ENCODE measurements around the gene MGME1.

MGME1 gene

DNA sequence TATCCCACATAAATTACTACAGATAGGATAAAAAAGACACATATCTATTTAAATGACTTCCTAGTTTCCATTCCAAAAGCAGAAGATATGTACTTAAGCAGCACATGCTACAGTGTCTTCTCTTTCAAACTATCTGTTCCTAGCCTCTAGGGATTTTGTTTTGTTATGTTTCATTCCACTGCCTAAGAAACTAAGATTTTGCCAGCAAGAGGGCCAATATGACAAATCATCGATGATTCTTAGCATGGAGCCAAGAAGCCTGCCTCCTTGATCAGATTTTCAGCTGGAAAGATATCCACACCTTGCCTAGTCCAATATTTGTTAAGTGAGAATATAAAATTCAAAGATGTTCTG lies 7.3 kb upstream of the MGME1 start:
- DNase-seq, result no peak

DNA sequence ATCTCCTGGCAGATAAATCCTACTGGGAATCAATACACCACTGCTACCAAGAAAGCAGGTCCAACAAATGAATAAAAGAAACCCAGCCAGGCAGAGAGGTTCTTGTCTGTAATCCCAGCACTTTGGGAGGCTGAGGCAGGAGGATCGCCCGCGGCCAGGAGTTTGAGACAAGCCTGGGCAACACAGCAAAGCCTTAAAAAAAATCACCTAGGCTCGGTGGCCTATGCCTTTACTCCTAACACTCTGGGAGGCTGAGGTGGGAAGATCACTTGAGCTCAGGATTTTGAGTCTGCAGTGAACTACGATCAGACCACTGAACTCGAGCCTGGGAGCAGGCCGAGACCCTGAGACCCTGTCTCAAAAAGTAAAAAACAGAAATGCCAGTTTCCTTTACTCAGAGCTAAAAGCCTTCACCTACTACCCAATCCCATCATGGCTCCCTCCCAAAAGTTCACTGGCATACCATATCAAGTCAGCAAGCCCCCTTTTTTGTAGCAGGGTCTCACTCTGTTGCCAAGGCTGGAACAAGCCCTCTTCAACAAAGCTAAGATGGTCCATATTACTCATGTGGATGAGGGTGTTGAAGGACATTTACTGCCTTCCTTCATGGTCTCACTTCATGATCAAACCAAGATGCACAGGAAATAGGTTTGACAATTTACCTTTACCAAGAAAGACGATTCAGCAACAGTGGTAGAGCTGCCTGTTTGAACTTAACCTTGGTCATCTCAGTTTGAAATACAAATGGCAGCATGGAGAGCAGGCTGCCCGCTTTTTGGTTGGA lies 5.5 kb upstream of the MGME1 start:
- no peak for DNase-seq

DNA sequence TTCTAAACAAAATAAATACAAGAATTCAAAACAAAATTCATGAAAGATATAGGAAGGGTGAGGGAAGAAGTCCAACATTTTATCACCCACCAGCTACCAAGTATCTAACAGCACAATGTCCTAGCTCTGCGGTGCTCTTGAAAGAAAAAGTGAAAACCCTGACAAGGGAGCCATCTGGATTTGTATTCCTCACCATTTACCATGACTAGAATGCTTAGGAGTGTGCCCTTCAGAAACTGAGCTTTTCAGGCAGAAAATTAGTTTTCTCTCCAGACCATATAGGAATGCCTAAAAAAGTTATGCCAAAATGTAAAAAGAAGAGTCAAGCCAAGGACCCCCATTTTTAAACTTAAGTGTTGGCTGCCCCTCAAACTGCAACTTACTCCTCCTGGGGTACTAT lies 4.7 kb upstream of the MGME1 start:
- DNase-seq, result no peak

DNA sequence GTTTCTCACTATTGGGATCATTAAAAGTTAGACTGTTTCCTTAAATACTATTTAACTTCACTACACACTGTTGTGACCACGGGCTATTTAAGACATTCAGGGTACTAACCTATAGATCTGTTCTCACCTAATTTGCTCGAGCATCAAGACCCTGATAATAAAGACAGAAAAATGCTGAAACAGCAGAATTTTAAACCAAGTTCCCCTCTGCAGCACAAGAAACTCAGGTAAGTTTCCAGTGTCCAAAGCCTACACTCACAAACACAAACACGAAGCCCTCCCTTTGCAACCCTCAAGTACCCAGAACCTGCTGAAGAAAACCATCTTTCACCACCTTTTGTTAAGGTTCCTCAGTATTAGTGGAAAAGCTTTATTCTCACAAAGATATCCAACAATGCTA lies 4.2 kb upstream of the MGME1 start:
- no peak for DNase-seq

DNA sequence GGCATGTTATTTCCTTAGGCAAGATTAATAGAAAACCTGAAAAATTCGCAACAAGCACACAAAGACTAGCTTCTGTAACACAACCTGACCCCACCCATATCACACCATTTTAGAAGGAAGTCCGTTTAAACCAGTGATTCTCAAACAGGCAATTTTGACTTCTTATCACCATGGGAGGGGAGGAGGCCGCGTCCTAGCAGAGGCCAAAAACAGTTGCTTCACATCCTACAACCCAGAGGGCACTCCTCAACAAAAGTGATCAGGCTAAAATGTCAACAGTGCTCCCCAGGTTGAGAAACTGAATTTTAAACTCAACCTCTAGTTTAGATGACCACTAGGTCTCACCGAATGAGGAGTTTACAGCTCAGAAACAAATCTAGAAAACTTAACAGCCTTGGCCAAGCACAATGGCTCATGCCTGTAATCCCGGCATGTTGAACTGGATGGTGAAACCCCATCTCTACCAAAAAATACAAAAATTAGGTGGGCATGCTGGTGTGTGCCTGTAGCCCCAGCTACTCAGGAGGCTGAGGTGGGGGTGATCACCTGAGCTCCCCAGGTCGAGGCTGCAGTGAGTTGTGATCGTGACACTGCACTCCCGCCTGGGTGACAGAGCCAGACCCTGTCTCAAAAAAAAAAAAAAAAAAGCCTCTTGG lies 3.6 kb upstream of the MGME1 start:
- no peak for DNase-seq

DNA sequence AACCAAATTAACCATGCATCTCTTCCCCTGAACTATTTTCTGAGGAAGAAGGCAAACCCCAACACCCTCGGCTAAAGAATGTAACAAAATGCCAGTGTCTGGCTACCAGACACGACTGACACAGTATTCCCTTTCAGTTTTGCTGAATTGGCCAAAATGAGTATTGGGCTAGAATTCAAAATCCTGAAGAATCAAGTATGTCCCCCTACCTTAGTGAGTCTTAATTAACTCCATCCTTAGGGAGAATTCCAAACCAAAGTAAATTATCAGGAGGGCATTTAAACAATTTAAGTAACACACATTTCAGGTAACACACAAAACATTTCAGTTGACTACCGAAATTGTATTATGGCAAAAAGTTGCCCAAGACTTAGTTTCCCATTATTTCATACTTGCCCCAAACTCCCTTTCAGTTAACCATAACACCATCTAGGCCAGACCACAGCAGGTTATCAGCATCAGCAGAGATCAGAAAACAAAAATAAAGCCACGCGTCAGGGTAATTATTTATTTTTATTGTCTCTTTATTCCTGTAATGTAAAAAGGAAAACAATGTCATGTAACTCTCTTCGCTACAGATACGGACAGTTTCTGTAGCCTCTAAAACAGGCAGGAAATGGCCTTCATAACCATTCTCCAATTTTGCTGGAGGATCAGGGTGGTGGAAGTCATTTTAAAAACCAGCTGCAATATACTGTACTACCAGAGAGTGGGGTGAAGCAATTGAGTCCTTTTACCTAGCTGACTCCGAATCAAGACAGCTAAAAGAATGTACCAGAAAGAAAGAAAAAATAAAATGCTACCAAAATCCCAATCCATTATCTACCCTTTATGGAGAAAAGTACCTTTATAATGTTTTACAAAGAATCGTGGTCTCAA lies 2.1 kb upstream of the MGME1 start:
- DNase-seq, result no peak

DNA sequence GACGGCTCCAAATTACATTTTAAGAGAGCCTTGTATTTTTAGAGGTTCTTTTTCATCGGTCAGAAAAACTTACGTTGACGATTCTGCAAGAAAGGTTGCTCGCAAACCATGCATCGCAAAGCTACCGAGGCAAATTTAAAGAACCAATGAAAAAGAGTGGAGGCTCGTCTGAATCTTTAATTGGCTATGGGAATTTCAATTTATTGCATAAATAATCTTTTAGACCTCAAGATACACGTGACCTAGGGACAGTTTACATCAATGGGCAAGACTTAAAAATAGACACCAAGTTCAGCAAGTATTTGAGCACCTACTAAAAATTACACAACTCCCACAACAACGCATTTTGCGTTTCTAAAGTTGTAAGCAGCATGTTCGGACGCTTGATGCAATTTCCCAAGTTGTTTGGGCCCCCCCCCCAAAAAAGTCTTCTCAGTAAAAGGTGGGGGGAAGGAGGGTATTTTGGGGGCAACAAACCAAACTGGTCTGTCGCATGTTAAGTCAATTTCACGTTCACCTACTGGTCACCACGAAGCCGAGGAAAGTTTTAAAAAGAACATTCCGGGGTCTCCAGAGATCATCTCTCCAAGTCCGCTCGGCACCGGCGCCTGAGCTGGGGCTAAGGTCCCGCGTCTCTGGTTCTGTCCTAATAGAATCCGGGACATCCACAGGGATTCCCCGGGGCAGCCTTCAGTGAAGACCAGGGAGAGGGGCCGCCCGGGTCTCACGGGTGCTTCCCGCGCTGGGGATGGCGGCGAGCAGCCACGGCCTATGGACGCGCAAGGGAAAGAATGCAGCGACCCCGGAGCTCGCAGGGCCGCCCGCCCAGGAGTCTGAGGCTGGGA lies 1.1 kb upstream of the MGME1 start:
- no peak for DNase-seq

DNA sequence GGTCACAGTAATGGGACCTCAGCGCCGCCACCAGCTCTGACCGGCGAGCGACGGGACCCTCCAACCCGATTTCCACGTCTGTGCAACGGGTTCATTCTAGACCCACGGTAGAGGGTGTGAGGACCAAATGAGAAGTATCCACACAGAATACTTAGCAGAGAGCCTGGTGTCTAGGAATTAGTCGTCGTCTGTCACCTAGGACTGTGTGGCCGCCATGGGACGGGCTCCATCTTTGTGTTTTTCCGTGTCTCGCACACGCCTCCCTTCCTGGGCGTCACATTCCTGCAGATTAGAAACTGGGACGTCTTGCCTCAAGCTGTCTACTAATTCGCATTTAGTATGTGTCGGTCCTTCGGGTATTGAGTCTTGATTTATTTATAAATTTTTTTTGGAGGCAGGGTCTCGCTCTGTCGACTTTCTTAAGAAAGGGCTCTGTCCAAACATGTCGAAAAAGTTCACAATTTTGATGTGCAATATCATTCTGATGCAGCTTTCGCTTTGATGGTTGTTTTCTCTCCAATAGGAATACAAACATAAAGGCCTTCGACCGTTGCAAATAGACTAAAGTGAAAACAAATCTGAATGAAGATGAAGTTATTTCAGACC lies 563 bp downstream of the MGME1 start:
- peak; percentile 68 for DNase-seq

DNA sequence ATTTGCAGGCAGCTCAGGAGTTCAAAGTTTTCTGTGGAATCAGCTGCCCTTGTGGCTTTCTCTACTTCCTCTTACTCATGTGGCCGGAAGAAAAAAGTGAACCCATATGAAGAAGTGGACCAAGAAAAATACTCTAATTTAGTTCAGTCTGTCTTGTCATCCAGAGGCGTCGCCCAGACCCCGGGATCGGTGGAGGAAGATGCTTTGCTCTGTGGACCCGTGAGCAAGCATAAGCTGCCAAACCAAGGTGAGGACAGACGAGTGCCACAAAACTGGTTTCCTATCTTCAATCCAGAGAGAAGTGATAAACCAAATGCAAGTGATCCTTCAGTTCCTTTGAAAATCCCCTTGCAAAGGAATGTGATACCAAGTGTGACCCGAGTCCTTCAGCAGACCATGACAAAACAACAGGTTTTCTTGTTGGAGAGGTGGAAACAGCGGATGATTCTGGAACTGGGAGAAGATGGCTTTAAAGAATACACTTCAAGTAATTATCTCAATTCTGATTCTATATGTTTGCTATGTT lies 1.1 kb downstream of the MGME1 start:
- no peak for DNase-seq

DNA sequence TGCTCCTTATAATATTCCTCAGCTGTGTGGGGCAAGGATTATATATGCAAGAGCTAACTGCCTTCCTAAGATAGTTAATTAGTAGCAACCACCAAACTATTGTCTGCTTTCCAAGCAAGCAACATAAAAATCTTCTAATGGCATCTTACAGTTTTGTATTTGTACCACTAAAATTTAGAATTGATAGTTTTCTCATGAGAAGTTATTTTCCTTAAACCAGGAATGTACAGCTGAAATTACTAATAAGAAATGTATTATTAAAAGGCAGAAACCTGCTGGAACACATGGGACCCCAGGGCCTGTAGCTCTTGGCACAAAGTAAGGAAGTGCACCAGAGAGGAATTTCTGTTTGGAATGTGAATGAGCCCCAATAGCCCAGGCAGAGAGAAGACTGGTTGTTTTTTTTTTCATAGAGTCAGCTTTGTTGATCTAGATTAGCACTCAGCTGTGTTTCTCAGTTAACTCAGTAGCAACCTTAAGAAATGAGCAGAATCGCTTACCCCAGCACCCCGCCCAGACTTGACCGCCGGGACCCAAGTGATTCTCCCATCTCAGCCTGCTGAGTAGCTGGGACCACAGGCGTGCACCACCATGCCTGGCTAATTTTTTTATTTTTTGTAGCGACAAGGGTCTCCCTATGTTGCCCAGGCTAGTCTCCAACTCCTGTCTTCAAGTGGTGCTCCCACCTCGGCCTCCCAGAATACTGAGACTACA lies 2.6 kb downstream of the MGME1 start:
- peak; percentile 63 for DNase-seq

DNA sequence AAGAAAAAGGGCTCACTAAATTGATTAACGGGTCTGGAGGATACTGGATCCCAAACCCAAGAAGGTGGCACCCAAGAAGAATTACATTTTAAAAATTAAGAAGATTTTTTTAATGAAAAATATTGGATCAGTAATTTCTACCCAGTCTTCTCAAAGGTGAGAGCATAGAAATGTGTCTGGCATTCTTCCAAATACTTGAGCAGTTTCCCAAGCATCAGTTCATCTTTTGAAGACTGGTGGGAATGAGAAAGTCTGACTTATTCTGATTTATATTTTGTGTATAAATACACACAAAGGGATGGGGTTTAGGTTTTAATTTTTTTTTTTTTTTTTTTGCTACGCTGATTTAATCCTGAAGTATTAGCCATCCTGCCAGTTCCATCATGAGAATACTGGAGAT lies 3.3 kb downstream of the MGME1 start:
- no peak for DNase-seq

DNA sequence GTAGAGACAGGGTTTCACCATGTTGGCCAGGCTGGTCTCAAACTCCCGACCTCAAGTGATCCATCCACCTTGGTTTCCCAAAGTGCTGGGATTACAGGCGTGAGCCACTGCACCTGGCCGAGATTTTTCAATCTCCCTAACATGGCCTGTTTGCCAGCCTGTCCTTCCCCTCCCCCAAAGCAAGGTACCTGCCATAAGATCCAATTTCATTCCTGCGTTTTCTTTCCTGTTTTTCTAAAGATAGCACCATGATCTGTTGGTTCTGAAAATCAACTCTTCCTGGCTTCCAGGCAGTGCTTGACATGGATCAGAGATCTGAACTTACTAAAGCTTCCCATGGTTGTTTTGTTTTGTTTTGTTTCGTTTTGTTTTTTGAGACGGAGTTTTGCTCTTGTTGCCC lies 7.5 kb downstream of the MGME1 start:
- DNase-seq, result no peak

DNA sequence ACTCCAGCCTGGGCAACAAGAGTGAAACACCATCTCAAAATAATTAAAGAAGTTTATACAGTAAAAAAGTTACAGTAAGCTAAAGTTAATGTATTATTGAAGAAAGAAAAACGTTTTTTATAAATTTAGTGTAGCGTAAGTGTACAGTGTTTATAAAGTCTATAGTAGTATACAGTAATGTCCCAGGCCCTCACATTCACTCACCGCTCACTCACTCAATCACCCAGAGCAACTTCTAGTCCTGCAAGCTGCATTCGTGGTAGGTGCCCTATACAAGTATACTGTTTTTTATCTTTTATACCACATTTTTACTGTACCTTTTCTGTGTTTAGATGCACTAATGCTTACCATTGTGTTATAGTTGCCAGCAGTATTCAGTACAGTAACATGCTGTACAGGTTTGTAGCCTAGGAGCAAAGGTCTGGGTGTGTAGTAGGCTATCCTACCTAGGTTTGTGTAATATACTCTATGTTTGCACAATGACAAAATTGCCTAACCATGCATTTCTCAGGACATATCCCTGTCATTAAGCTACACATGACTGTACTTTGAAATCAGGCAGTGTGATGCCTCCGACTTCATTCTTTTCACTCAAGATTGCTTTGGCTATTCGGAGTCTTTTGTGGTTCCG lies 16.7 kb downstream of the MGME1 start:
- DNase-seq, result no peak

DNA sequence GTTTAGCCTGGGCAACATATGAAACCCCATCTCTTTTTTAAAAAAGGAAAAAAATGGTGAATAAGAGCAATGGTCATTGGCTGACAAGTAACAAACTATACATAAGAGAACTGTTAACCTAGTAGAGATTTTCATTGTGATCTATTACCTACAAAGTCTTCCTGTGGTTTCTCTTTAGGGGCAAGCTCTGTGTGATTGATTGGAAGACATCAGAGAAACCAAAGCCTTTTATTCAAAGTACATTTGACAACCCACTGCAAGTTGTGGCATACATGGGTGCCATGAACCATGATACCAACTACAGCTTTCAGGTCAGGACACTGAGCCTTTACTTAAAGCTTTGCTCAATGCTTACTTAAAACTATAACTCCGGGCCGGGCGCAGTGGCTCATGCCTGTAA lies 19.2 kb downstream of the MGME1 start:
- no peak for DNase-seq

DNA sequence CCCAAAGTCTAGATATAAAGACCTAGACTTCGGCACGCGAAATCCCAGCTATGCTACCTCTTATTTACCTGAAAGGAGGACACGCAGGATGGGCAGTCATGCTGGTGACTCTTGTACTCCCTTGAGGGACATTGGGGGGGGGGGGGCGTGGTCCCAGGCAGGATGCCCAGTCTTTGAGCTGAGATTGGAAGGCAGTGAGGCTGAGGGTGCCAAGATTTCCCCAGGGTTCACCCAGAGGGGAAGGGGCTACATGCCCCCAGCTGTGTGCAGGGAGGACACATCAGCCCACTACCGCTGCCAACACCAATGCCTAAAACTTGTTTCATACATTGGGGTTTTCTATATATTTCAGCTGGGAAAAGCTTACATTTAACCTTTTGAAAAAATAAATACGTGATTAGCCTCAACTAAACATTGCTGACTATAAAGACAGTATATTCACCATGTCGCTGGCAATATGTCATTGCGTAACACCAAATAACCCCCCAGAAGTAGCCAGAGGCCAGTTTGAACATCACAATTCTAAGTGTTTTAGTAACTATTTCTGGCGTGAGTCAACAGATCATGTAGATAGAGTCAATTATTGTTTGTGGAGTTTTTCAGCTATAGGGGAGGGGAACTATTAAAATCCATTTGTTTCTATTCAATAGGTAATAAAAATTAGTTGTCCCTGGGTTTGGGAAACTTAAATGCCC lies 21.6 kb downstream of the MGME1 start:
- no peak for DNase-seq

DNA sequence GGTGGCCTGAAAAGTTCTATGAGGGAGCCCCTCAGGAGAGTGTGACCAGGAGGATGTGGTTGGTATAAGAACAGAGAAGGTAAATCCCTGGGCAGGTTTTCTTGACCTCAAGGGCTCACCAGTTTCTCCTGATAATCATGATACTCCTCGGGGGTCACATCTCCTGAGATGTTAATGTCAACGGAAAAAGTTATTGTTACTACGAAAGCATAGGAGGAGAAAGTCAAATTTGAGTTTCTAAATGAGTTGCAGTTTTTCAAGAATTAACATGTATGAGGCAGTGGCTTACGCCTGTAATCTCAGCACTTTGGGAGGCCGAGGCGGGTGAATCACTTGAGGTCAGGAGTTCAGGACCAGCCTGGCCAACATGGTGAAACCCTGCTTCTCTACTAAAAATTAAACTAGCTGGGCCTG lies 23.4 kb downstream of the MGME1 start:
- no peak for DNase-seq

DNA sequence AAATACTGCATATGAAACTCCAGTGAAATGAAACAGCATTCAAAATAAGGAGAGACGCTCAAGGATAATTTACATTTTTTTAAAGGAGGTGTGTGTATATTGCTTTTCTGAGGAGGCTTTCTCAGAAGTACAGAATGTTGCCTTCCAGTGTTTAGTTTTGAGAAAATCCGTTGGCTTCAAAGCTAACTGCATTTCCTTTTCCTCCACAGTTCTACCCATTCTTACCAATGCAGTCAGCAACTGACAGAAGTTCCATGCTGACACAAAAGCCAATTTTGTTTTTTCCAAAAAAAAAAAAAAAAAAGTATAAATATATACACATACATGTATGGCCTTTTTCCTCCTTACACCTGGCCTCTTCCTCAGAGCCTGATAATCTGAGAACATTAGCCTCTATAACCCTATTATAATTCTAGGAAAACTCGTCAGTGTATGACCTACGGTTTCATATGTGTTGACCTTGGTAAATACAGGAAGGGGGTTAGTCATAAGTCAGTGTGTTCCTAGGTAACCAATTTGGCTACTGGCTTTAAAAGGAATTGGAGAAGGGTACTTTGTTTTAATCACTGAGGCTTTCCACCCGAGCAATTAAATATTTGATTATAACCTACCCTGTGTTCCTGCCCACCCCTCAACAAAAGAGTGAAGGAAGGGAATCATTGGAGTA lies 24.2 kb downstream of the MGME1 start:
- no peak for DNase-seq

DNA sequence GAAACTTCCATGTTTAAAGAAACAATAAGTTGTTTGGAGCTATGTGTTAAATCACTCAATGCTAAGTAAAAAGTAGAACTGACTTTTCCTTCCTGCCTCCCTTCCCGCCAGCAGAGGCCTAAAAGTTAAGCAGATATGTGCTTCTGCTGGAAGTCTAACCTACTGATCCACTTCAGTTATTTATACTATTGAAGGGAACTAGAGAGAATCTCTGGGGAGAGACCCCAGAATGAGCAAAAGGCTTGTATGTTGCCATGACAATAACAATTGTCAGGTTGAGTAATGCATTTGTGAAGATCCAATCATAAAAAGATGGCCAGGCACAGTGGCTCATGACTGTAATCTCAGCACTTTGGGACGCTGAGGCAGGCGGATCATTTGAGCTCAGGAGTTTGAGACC lies 24.7 kb downstream of the MGME1 start:
- DNase-seq, result no peak

DNA sequence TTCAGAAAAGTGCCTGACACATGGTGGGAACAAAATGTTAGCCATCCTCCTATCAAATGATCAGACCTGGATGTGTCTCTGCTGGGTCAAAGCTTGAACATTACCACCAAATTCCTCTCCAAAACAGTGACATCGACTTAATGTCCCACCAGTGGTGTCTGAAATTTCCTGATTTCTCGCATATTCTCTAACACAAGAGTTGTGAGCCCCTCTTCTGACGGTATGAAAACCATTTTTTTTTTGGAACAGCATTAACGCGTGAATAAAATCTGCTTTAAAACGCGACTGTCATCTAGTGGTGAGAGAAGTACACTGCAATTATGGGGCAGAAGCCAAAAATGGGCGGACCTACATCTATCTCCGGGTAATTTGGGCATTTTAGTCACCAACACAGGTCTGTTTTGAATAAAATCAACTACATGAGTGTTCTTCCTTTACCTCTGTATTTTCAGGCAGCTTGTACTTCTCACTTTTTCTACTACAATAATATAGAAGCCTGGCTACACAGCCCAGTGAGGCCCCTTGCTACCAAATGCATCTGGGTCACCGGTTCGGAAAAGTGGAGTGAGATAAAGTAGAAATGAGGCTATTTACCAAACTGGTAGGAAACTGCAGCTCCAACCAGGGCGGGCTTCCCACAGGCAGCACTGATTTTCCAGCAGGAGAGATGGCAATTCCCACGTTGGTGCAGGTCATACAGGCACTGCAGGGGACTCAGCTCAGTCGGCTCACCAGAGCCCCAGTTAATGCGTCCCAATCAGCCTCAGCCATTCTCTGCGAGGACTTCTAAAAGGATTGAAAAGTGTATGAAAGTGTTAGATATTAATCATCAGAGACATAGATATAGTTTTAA lies 27.4 kb downstream of the MGME1 start:
- DNase-seq, result no peak

Data from islet precursor cell (in vitro differentiated cells).